Thymus (tissue), 11 donors: ENCODE measurements around the gene ABL1. TPM values are rescaled to one million over a fixed set of nuclear protein-coding genes. Genes with fewer than 3 reads are reported as not detected.

Experiments used
- DNase-seq, 9 donors: peaks; one replicate each; pipeline ENCODE4 v3.0.0-alpha.2; 2013; ENCODE audit warnings: low spot score in 9 of 9, low read depth in 6 of 9, missing footprints in 1 of 9
- H3K27ac ChIP-seq, 2 donors: one replicate each; pipeline ENCODE4 v1.5.1; 2013; ENCODE audit warnings: control low read depth in 1 of 2, low read depth in 1 of 2, low read length in 1 of 2, mild to moderate bottlenecking in 1 of 2, moderate library complexity in 1 of 2
- H3K27me3 ChIP-seq, 2 donors: one replicate each; pipeline ENCODE4 v1.5.1; 2013; ENCODE audit warnings: low read length in 1 of 2; ENCODE audit not compliant: control insufficient read depth in 2 of 2, insufficient read depth in 1 of 2
- H3K36me3 ChIP-seq, 2 donors: one replicate each; pipeline ENCODE4 v1.5.1; 2013; ENCODE audit warnings: low read length in 1 of 2, mild to moderate bottlenecking in 1 of 2, moderate library complexity in 1 of 2; ENCODE audit not compliant: control insufficient read depth in 2 of 2, insufficient read depth in 2 of 2
- H3K4me1 ChIP-seq, 2 donors: one replicate each; pipeline ENCODE4 v1.5.1; 2013; ENCODE audit warnings: low read length in 2 of 2; ENCODE audit not compliant: control insufficient read depth in 2 of 2, insufficient read depth in 2 of 2
- H3K4me3 ChIP-seq, 2 donors: one replicate each; pipeline ENCODE4 v1.5.1; 2013; ENCODE audit warnings: low read length in 2 of 2, control low read depth in 1 of 2, mild to moderate bottlenecking in 1 of 2
- H3K9me3 ChIP-seq, 2 donors: one replicate each; pipeline ENCODE4 v1.5.1; 2013; ENCODE audit warnings: low read length in 1 of 2, mild to moderate bottlenecking in 1 of 2; ENCODE audit not compliant: control insufficient read depth in 2 of 2, insufficient read depth in 1 of 2
- WGBS: extraction: QIAGEN DNeasy Blood & Tissue Kit; methylation state at CpG from one replicate; pipeline ENCODE4 v1.1.7; 2013; 5-methylcytosine and 5-hydroxymethylcytosine counted together
- polyA plus RNA-seq: library from polyadenylated mRNA; stranded (reverse); fragments of 200-250 nt; gene quantifications from one replicate; pipeline ENCODE4 v1.2.3, GENCODE V29; 2013
- total RNA-seq: library from RNA; stranded (reverse); fragments of 120-200 nt; gene quantifications from one replicate; pipeline ENCODE4 v1.2.4, GENCODE V29; 2013
- donor health status: healthy.

The ABL1 gene
- total and polyA plus RNA-seq, 2 donors, result 9.5 to 21.1 TPM

- H3K36me3 ChIP-seq, result no peaks in the 10 kb centered on the region
- H3K4me1 ChIP-seq, result no peaks in the 10 kb centered on the region
- peaks cover 11 to 51% of the 10 kb centered on the region in 2 donors for H3K27me3 ChIP-seq
- H3K4me3 ChIP-seq, result no peak overlapping the region
- no peaks in the 10 kb centered on the region for H3K9me3 ChIP-seq
- 95% methylated on average over 15 of the region's 15 CpGs for WGBS
- DNase-seq, result no peak
- H3K27ac ChIP-seq, result no peak overlapping the region
These were observed 95.8 kb downstream of the ABL1 start for GRCh38 chr9:130930804-130931349.

GRCh38 chr9:130931508-130932254, 96.6 kb downstream of the ABL1 start:
- DNase-seq, result no peak
- Histone ChIP-seq H3K4me1 (no peaks in the 10 kb centered on the region), H3K27me3 (peaks cover 12 to 56% of the 10 kb centered on the region in 2 donors)

GRCh38 chr9:130932255-130933079, 97.4 kb downstream of the ABL1 start:
- Histone ChIP-seq H3K9me3 (no peaks in the 10 kb centered on the region), H3K4me3 (no peak overlapping the region), H3K27ac (no peak overlapping the region), H3K27me3 (peaks cover 20 to 64% of the 10 kb centered on the region in 2 donors), H3K36me3 (no peaks in the 10 kb centered on the region), H3K4me1 (no peaks in the 10 kb centered on the region)
- DNase-seq, result no peak
- 56% methylated on average over 21 of the region's 21 CpGs for WGBS

More at GRCh38 chr9:130931508-130932254, 96.6 kb downstream of the ABL1 start:
- Histone ChIP-seq H3K4me3 (no peak overlapping the region), H3K27ac (no peak overlapping the region), H3K36me3 (no peaks in the 10 kb centered on the region), H3K9me3 (no peaks in the 10 kb centered on the region)
- 80% methylated on average over 20 of the region's 20 CpGs for WGBS

- H3K27me3 ChIP-seq, result peaks cover 29 to 73% of the 10 kb centered on the region in 2 donors
- H3K36me3 ChIP-seq, result no peaks in the 10 kb centered on the region
- no peaks in the 10 kb centered on the region for H3K4me1 ChIP-seq
- WGBS, result 36% methylated on average over 26 of the region's 26 CpGs
- H3K27ac ChIP-seq, result no peak overlapping the region
- H3K4me3 ChIP-seq, result no peak overlapping the region
- DNase-seq, result no peak
- H3K9me3 ChIP-seq, result no peaks in the 10 kb centered on the region
These were observed 98.3 kb downstream of the ABL1 start for GRCh38 chr9:130933114-130934046.

GRCh38 chr9:130934246-130934645, 99.2 kb downstream of the ABL1 start:
- Histone ChIP-seq H3K4me3 (no peak overlapping the region), H3K4me1 (no peaks in the 10 kb centered on the region), H3K9me3 (no peaks in the 10 kb centered on the region), H3K27ac (no peak overlapping the region), H3K27me3 (peaks cover 38 to 81% of the 10 kb centered on the region in 2 donors), H3K36me3 (no peaks in the 10 kb centered on the region)
- 75% methylated on average over 11 of the region's 11 CpGs for WGBS
- DNase-seq, result no peak

GRCh38 chr9:130934702-130935647, 99.9 kb downstream of the ABL1 start:
- H3K4me3 ChIP-seq, result no peak overlapping the region
- H3K27ac ChIP-seq, result no peak overlapping the region
- H3K4me1 ChIP-seq, result no peaks in the 10 kb centered on the region
- H3K36me3 ChIP-seq, result no peaks in the 10 kb centered on the region
- WGBS, result 76% methylated on average over 16 of the region's 16 CpGs
- no peaks in the 10 kb centered on the region for H3K9me3 ChIP-seq
- no peak for DNase-seq
- peaks cover 45 to 88% of the 10 kb centered on the region in 2 donors for H3K27me3 ChIP-seq

GRCh38 chr9:130935648-130936271, 100.7 kb downstream of the ABL1 start:
- Histone ChIP-seq H3K9me3 (no peaks in the 10 kb centered on the region), H3K27me3 (peaks cover 53 to 96% of the 10 kb centered on the region in 2 donors), H3K27ac (no peak overlapping the region), H3K36me3 (no peaks in the 10 kb centered on the region), H3K4me3 (no peak overlapping the region), H3K4me1 (no peaks in the 10 kb centered on the region)
- WGBS, result 91% methylated on average over 13 of the region's 13 CpGs
- DNase-seq, result no peak
